T-helper 22 cell (primary cell): ENCODE data around the gene DOC2A.
"Not testable (repeated sequence)": the region's sequence is repeated elsewhere in the genome, so short reads cannot be mapped to it uniquely, and the experiment has no call there.

Source experiments
- DNase-seq: peaks from one replicate; pipeline ENCODE4 v3.0.0-alpha.2; 2020; ENCODE audit warnings: low read depth

The DOC2A gene

GRCh38 chr16:30027588-30028437, 17.0 kb upstream of the DOC2A start:
- DNase-seq, result no peak

- no peak for DNase-seq
Measured at GRCh38 chr16:30026449-30026848, 15.6 kb upstream of the DOC2A start.

- no peak for DNase-seq
Measured at GRCh38 chr16:30025574-30025973, 14.7 kb upstream of the DOC2A start.

GRCh38 chr16:30025156-30025555, 14.3 kb upstream of the DOC2A start:
- DNase-seq, result no peak

GRCh38 chr16:30024451-30024850, 13.6 kb upstream of the DOC2A start:
- DNase-seq, result no peak

GRCh38 chr16:30023586-30023985, 12.8 kb upstream of the DOC2A start:
- DNase-seq, result no peak

- DNase-seq, result no peak
Measured at GRCh38 chr16:30022887-30023286, 12.1 kb upstream of the DOC2A start, which contains the start of gene C16orf92. C16orf92 (plus strand) TSS chr16:30023198; CDS start chr16:30023341, 143 bp downstream.

DNA sequence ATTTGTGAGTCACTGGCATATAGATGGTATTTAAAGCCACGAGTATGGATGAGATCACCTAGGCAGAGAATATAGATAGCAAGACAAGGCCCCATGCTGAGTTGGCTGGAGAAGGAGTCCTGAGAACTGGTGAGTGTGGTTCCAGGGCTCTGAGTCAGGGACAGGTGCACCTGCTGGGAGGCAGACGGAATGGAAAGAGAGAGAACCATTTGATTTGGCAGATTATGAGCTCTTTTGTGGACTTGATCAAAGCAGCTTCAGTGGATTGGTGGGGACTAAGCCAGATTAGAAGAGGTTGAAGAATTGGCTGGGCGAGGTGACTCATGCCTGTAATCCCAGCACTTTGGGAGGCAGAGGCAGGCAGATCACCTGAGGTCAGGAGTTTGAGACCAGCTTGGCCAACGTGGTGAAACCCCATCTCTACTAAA, 7.9 kb upstream of the DOC2A start:
- no peak for DNase-seq

GRCh38 chr16:30017937-30018336, 7.1 kb upstream of the DOC2A start:
- DNase-seq, result not testable (repeated sequence)

GRCh38 chr16:30017277-30017656, 6.4 kb upstream of the DOC2A start:
- no peak for DNase-seq

GRCh38 chr16:30016555-30017276, 5.9 kb upstream of the DOC2A start:
- DNase-seq, result no peak

DNA sequence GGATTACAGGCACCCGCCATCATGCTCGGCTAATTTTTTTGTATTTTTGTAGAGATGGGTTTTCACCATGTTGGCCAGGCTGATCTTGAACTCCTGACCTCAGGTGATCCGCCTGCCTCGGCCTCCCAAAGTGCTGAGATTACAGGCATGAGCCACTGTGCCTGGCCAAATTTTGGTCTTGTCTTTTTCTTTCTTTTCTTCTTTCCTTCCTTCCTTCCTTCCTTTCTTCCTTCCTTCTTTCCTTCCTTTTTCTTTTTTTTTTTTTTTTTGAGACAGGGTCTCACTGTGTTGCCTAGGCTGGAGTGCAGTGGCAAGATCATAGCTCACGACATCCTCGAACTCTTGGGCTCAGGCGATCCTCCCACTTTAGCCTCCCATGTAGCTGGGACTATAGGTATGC, 4.6 kb upstream of the DOC2A start:
- DNase-seq, result not testable (repeated sequence)

DNA sequence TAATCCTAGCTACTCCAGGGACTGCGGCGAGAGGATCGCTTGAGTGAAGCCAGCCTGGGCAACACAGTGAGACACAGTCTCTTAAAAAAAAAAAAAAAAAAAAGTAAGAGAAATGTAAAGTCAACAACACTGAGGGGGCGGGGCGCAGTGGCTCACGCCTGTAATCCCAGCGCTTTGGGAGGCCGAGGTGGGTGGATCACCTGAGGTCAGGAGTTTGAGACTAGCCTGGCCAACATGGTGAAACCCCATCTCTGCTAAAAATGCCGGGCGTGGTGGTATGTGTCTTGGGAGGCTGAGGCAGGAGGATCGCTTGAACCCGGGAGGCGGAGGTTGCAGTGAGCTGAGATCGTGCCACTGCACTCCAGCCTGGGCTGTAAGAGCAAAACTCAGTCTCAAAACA, 1.8 kb upstream of the DOC2A start:
- not testable (repeated sequence) for DNase-seq

- DNase-seq, result no peak
Measured at GRCh38 chr16:30011714-30012504, 1.1 kb upstream of the DOC2A start.

DNA sequence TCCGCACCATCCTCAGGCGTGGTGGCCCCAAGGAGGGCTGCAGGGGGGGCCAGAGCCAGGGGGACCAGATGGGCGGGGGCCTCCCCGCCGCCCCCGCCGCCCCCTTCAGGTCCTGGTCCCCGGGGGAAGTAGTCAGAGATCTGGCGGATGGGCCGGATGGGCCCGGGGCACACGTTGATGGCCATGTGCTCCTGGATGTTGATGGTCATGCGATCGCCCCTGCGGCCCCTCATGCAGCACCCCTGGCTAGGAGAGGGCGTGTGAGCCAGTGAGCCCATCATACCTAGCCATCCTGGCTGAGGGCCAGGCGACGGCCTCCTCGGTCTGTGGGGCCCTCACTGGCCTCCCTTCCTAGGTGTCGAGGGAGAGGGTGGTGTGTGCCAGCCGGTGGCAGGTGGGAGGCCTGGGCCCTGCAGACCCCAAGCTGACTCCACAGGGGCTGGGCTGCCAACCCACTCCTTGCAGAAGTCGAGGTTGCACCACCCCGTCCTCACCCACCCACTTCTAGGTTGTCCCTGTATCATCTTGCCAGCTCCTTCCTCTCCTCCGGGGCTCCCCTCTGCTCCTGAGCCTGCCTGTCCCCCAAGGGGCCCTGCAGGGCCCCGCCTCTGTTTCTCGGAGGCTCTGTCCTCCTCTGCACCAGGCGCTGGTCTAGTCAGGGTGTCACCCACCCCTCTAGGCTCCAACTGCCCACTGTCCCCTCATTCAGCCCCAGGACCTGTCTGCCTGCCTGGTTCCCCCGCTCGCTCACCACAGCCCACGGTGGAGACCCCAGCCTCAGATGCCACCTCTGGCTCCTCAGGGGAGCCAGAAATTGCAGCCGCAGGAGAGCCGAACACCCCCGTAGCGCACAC, 610 bp downstream of the DOC2A start:
- no peak for DNase-seq

DNA sequence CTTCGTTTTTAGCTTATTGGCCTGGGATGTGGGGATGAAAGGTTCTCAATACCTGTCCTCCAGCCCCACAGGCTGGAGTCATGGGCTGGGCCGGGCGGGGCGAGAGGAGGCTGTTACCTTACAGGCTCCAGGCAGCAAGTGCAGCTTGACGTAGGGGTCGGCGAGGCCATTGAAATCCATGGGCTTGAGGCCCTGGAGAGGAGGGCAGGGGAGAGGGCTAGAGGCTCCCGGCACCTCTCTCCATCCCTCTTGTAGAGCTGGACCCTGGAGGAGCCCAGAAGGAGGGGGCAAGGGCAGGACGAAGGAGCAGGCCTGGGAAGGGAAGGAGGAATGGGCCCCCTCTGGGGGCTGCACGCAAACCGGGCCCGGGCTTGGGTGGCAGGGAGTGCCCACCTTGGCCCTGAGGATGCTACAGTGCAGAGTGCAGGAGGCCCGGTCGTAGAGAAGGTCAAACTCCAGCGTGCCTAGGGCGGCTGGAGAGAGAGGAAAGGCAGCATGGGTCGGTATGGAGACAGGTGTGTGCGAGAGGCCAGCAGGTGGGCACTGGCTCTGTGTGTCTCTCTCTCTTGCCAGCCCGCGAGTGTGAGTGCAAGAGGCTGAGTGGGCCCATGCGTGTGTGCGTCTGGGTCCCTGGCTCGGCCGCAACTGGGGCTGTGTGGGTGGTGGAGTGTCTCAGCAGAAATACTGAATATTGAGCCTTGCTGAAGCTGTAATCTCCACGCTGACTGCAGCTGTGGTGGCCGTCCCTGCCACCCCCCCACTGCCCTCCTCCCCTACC, 1.6 kb downstream of the DOC2A start:
- DNase-seq, result no peak

DNA sequence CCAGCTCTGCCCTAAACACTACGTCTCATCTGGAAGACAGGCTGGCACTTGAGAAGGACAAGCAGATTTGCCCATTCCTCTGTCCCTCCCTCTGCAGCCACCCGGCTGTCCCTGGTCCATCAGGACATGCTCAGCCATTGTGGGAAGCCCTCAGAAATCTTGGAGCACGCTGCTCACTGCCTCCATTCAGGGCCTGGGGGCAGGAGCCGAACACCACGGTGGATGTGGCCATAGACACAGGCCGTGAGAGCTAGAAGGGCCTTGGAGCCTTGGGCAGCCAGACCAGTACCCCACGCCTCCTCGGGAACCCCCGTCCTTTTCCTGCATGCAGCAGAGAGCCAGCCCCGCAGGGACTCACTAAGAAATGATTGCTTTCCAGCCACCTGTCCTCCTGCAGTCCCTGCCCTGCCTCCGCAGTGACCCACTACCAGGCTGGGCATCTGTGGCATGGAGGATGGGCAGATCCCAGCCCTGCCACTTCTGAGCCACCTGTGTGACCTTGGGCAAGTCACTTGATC, 3.4 kb downstream of the DOC2A start:
- no peak for DNase-seq

GRCh38 chr16:30006659-30007377, 4.0 kb downstream of the DOC2A start:
- DNase-seq, result no peak

GRCh38 chr16:30006095-30006473, 4.7 kb downstream of the DOC2A start:
- DNase-seq, result no peak
